GM18873 (cell line): ENCODE measurements around the gene CERS6.

Source experiments
- ATAC-seq: cut with Tn5 transposase; IDR thresholded peaks from one replicate; pipeline ENCODE4 v1.9.1; 2021; ENCODE audit warnings: mild to moderate bottlenecking, moderate library complexity, moderate number of reproducible peaks; ENCODE audit not compliant: unreplicated experiment, low FRiP score

The CERS6 gene

GRCh38 chr2:168716839-168717238, 260.8 kb downstream of the CERS6 start:
- no peak for ATAC-seq

GRCh38 chr2:168717790-168718502, 261.9 kb downstream of the CERS6 start:
- no peak for ATAC-seq

GRCh38 chr2:168718622-168719021, 262.6 kb downstream of the CERS6 start:
- ATAC-seq: no peak

GRCh38 chr2:168719446-168719845, 263.4 kb downstream of the CERS6 start:
- no peak for ATAC-seq

- ATAC-seq: no peak
Measured at GRCh38 chr2:168722592-168722991, 266.5 kb downstream of the CERS6 start.

- ATAC-seq: no peak
Measured at GRCh38 chr2:168723275-168723899, 267.3 kb downstream of the CERS6 start.

GRCh38 chr2:168726375-168726774, 270.3 kb downstream of the CERS6 start:
- ATAC-seq: no peak

- no peak for ATAC-seq
Measured at GRCh38 chr2:168727904-168728470, 271.9 kb downstream of the CERS6 start.

GRCh38 chr2:168729455-168729854, 273.4 kb downstream of the CERS6 start:
- ATAC-seq: no peak

- ATAC-seq: no peak
Measured at GRCh38 chr2:168730344-168730743, 274.3 kb downstream of the CERS6 start.

GRCh38 chr2:168731002-168731401, 274.9 kb downstream of the CERS6 start:
- no peak for ATAC-seq

GRCh38 chr2:168731616-168732015, 275.5 kb downstream of the CERS6 start:
- ATAC-seq: no peak

GRCh38 chr2:168732100-168732499, 276.0 kb downstream of the CERS6 start:
- no peak for ATAC-seq

- ATAC-seq: no peak
Measured at GRCh38 chr2:168732506-168732905, 276.4 kb downstream of the CERS6 start.

- ATAC-seq: no peak
Measured at GRCh38 chr2:168734199-168734760, 278.2 kb downstream of the CERS6 start.

- ATAC-seq: no peak
Measured at GRCh38 chr2:168736649-168737445, 280.8 kb downstream of the CERS6 start.

- ATAC-seq: no peak
Measured at GRCh38 chr2:168738062-168738461, 282.0 kb downstream of the CERS6 start.

- no peak for ATAC-seq
Measured at GRCh38 chr2:168740360-168740759, 284.3 kb downstream of the CERS6 start.

- no peak for ATAC-seq
Measured at GRCh38 chr2:168740788-168741187, 284.7 kb downstream of the CERS6 start.

GRCh38 chr2:168742258-168742932, 286.3 kb downstream of the CERS6 start:
- ATAC-seq: no peak
